Neural cell (in vitro differentiated cells): ENCODE data around the gene SLC44A5.

Experiments
- EZH2 ChIP-seq: fragments of 200-600, 300-800 bp; shearing (Covaris generic), sonication (generic); IDR thresholded peaks from 2 replicates; pipeline ENCODE4 v1.6.1; 2014; ENCODE audit warnings: antibody characterized with exemption, low read length, borderline replicate concordance, mild to moderate bottlenecking; ENCODE audit not compliant: insufficient read depth, poor library complexity, severe bottlenecking
- TAF1 ChIP-seq: IDR thresholded peaks from 2 replicates; pipeline ENCODE4 v1.6.1; 2012; ENCODE audit warnings: low read depth
- TF ChIP-seq, protein P1 (sequence below): fragments of 450-650 bp; IDR thresholded peaks from 2 replicates; pipeline ENCODE4 v1.5.1; 2014; ENCODE audit warnings: antibody characterized with exemption, mild to moderate bottlenecking, moderate library complexity; ENCODE audit not compliant: poor library complexity, severe bottlenecking
- TF ChIP-seq, protein P2 (sequence below): IDR thresholded peaks from 2 replicates; pipeline ENCODE4 v1.6.1; 2012; ENCODE audit warnings: borderline replicate concordance

DNA sequence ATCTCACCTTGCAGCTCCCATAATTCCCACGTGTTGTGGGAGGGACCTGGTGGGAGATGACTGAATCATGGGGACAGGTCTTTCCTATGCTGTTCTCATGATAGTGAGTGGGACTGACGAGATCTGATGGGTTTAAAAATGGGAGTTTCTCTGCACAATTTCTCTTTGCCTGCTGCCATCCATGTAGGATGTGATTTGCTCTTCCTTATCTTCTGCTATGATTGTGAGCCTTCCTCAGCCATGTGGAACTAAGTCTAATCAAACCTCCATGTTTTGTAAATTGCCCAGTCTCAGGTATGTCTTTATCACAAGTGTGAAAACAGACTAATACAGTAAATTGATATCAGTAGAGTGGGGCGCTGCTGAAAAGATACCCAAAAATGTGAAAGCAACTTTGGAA lies 195.7 kb downstream of the SLC44A5 start:
- TF ChIP-seq EZH2, result no peak
- TF ChIP-seq, protein P1, sequence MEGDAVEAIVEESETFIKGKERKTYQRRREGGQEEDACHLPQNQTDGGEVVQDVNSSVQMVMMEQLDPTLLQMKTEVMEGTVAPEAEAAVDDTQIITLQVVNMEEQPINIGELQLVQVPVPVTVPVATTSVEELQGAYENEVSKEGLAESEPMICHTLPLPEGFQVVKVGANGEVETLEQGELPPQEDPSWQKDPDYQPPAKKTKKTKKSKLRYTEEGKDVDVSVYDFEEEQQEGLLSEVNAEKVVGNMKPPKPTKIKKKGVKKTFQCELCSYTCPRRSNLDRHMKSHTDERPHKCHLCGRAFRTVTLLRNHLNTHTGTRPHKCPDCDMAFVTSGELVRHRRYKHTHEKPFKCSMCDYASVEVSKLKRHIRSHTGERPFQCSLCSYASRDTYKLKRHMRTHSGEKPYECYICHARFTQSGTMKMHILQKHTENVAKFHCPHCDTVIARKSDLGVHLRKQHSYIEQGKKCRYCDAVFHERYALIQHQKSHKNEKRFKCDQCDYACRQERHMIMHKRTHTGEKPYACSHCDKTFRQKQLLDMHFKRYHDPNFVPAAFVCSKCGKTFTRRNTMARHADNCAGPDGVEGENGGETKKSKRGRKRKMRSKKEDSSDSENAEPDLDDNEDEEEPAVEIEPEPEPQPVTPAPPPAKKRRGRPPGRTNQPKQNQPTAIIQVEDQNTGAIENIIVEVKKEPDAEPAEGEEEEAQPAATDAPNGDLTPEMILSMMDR, result no peak
- TF ChIP-seq, protein P2, sequence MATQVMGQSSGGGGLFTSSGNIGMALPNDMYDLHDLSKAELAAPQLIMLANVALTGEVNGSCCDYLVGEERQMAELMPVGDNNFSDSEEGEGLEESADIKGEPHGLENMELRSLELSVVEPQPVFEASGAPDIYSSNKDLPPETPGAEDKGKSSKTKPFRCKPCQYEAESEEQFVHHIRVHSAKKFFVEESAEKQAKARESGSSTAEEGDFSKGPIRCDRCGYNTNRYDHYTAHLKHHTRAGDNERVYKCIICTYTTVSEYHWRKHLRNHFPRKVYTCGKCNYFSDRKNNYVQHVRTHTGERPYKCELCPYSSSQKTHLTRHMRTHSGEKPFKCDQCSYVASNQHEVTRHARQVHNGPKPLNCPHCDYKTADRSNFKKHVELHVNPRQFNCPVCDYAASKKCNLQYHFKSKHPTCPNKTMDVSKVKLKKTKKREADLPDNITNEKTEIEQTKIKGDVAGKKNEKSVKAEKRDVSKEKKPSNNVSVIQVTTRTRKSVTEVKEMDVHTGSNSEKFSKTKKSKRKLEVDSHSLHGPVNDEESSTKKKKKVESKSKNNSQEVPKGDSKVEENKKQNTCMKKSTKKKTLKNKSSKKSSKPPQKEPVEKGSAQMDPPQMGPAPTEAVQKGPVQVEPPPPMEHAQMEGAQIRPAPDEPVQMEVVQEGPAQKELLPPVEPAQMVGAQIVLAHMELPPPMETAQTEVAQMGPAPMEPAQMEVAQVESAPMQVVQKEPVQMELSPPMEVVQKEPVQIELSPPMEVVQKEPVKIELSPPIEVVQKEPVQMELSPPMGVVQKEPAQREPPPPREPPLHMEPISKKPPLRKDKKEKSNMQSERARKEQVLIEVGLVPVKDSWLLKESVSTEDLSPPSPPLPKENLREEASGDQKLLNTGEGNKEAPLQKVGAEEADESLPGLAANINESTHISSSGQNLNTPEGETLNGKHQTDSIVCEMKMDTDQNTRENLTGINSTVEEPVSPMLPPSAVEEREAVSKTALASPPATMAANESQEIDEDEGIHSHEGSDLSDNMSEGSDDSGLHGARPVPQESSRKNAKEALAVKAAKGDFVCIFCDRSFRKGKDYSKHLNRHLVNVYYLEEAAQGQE, result no peak
- TF ChIP-seq TAF1, result no peak
